Naive thymus-derived CD8-positive, alpha-beta T cell (primary cell): ENCODE measurements around the gene VKORC1L1. TPM values are rescaled to one million over a fixed set of nuclear protein-coding genes. Genes with fewer than 3 reads are reported as not detected.
"Not testable (repeated sequence)": the region's sequence is repeated elsewhere in the genome, so short reads cannot be mapped to it uniquely, and the experiment has no call there.

Source experiments
- ATAC-seq, 2 donors: fragments of 150-1000 bp; cut with Tn5 transposase in 1 of 2; sonication (Bioruptor Pico), chemical (Tn5 transposase) in 1 of 2; 1 replicate in 1 of 2; 2 replicates in 1 of 2; pipeline ENCODE4 v1.10.0; 2021; ENCODE audit warnings: mild to moderate bottlenecking in 2 of 2, moderate library complexity in 2 of 2
- POLR2A ChIA-PET: fragments of 350-600 bp; sonication (Branson Sonifier 250); formaldehyde crosslinking; loops from one replicate; lab custom pipeline; 2021; ENCODE audit warnings: antibody characterized with exemption; lab: Charles Lee
- DNase-seq, 10 donors: peaks; one replicate each; pipeline versions ENCODE4 v3.0.0 to v3.0.0-alpha.2; 2020 to 2022
- H3K27ac Mint-ChIP-seq, 10 donors: one replicate each; pipeline ENCODE4 v1.8.0; 2020 to 2022; ENCODE audit warnings: mild to moderate bottlenecking in 10 of 10, mixed read lengths in 10 of 10, moderate library complexity in 4 of 10, inconsistent platforms in 1 of 10
- H3K27me3 Mint-ChIP-seq, 5 donors: one replicate each; pipeline ENCODE4 v1.8.0; 2021 to 2022; ENCODE audit warnings: mixed read lengths in 5 of 5
- H3K36me3 Mint-ChIP-seq, 3 donors: one replicate each; pipeline ENCODE4 v1.8.0; 2020 to 2022; ENCODE audit warnings: mixed read lengths in 3 of 3, mild to moderate bottlenecking in 2 of 3, inconsistent platforms in 1 of 3
- H3K4me1 Mint-ChIP-seq, 4 donors: one replicate each; pipeline ENCODE4 v1.8.0; 2021 to 2022; ENCODE audit warnings: mixed read lengths in 4 of 4
- H3K4me3 Mint-ChIP-seq, 10 donors: one replicate each; pipeline ENCODE4 v1.8.0; 2020 to 2022; ENCODE audit warnings: mild to moderate bottlenecking in 10 of 10, mixed read lengths in 10 of 10, moderate library complexity in 6 of 10, inconsistent platforms in 1 of 10
- H3K9me3 Mint-ChIP-seq, 9 donors: one replicate each; pipeline ENCODE4 v1.8.0; 2020 to 2022; ENCODE audit warnings: mixed read lengths in 9 of 9, mild to moderate bottlenecking in 3 of 9, inconsistent platforms in 1 of 9, moderate library complexity in 1 of 9
- polyA plus RNA-seq, 3 donors: library from polyadenylated mRNA; unstranded; fragments of 300-500 nt; fragmentation: Illumina TruSeq; gene quantifications; one replicate each; pipeline ENCODE4 v1.2.3, GENCODE V29; 2021
- total RNA-seq, 8 experiments: library from RNA in 2 of 8; stranded (reverse) in 2 of 8; gene quantifications; one replicate each; pipeline ENCODE4 v1.2.3 and lab custom pipeline; 2021 to 2026

The VKORC1L1 gene
- total and polyA plus RNA-seq, 5 experiments from 2014 or later, result 2.0 to 9.8 (median 3.1) TPM

DNA sequence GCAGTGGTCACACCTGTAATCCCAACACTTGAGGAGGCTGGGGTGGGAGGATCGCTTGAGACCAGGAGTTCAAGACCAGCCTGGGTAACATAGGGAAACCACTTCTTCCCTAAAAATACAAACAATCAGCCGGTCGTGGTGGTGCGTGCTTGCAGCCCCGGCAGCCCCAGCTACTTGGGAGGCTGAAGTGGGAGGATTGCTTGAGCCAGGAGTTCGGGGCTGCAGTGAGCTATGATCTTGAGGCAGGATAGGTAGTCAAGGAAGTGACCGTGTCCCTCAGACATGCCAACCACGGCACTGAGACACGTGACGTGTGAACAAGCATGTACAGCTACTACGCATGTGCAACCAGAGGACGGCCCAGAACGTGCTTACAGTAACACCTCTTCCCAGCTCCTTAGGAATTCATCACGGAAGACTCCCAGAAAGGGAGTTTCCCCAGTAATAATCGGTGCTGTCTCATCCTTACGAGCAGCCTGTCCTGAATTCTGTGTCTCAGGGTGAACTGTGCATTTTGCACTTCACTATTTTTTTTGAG is 103.9 kb downstream of the VKORC1L1 start:
- Mint-ChIP-seq H3K4me1 (peaks cover 0 to 20% (median 13%) of the 10 kb centered on the region in 4 donors), H3K27ac (no peak overlapping the region), H3K9me3 (no peaks in the 10 kb centered on the region), H3K27me3 (no peaks in the 10 kb centered on the region), H3K36me3 (peaks cover 0 to 45% (median 4%) of the 10 kb centered on the region in 3 donors), H3K4me3 (no peak overlapping the region)
- POLR2A ChIA-PET, result no interaction called here
- no peak for DNase-seq
- no peak for ATAC-seq

DNA sequence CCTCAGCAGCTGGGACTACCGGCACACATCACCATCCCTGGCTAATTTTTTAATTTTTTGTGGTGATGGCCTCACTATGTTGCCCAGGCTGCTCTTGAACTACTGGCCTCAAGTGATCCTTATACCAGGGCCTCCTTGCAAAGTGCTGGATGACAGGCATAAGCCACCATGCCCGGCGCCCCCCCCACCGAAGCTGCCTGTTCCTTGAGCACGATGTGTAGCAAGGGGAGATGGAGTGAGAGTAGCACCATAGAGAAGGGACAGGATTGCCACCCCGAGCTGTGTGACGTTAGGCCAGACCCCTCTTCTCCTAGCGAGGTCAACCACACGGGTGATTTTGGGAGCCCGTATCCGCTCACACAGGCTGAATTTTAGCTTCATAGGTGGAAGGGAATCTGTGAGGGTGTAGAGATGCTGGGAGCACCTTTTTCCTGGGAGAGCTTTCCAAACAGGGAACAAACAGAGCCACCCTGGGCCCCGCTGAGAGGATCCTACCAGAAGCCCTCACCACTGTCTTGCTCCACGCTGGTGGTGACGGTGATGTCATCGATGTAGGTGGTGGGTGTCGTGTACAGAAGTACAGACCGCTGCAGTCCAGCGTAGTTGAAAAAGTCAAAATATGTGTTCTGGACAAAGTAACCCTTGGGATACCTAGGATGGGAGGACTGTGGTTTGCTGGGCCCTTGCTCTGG is 106.2 kb downstream of the VKORC1L1 start:
- H3K4me3 Mint-ChIP-seq, result peak overlapping the region in 6 of 10 donors; percentile 14 to 62 (median 28)
- H3K9me3 Mint-ChIP-seq, result no peaks in the 10 kb centered on the region
- no peaks in the 10 kb centered on the region for H3K27me3 Mint-ChIP-seq
- H3K36me3 Mint-ChIP-seq, result peaks cover 0 to 22% (median 0%) of the 10 kb centered on the region in 3 donors
- POLR2A ChIA-PET, result no interaction called here
- ATAC-seq (no peak), DNase-seq (no peak)
- H3K4me1 Mint-ChIP-seq, result peaks cover 0 to 22% (median 14%) of the 10 kb centered on the region in 4 donors
- peak overlapping the region in 8 of 10 donors; percentile 18 to 77 (median 50) for H3K27ac Mint-ChIP-seq

GRCh38 chr7:65979583-65980477 is 107.0 kb downstream of the VKORC1L1 start:
- POLR2A ChIA-PET, result interaction anchor here (0.6 kb wide), 1 partner anchor 1265 kb away, joined by 4 read pairs; no protein-coding TSS in a partner anchor
- DNase-seq, result no peak
- ATAC-seq, result no peak
- H3K27ac Mint-ChIP-seq, result peak overlapping the region in 9 of 10 donors; percentile 28 to 90 (median 80)
- H3K9me3 Mint-ChIP-seq, result no peaks in the 10 kb centered on the region
- H3K4me3 Mint-ChIP-seq, result peak overlapping the region in 9 of 10 donors; percentile 74 to 91 (median 84)
- H3K36me3 Mint-ChIP-seq, result peaks cover 0 to 19% (median 0%) of the 10 kb centered on the region in 3 donors
- no peaks in the 10 kb centered on the region for H3K27me3 Mint-ChIP-seq
- peaks cover 0 to 22% (median 14%) of the 10 kb centered on the region in 4 donors for H3K4me1 Mint-ChIP-seq

DNA sequence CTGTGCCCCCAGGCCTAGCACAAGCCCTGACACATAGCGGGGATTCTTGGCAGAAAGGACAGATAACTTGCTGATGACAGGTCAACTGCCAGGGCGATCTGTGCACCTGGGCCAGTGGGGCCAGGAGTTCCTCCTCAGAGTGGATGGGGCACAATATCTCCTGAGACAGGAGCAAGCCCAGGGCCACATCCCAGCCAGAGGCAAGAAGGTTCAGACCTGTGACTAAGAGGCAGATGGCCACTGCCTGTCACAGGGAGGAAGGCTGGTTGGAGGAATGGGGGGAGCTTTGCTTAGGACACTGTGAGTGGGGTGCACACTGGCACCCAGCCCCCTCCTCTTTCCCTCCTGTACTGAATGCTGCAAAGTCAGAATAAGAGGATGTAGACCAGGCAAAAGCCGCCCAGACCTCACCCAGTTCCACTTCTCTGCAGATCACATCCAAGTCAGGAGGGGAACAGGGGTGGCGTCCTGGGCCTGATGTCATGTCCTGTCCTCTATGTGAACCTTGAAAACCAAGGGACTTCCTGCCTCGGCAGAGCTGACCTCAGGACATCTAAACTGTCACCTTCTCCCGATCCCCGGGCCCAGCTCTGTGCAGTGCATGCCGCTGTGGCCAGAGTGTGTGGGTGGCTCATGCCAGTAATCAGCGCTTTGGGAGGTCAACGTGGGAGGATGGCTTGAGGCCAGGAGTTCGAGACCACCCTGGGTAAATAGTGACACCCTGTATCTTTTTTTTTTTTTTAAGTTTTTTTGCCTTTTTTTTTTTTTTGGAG is 107.8 kb downstream of the VKORC1L1 start:
- peak in 1 of 2 donors; percentile 80 for ATAC-seq
- peak in 8 of 10 donors; percentile 14 to 58 (median 40) for DNase-seq
- Mint-ChIP-seq H3K4me1 (peaks cover 0 to 22% (median 14%) of the 10 kb centered on the region in 4 donors), H3K27me3 (no peaks in the 10 kb centered on the region), H3K4me3 (peak overlapping the region; percentile 74 to 91 (median 84)), H3K9me3 (no peaks in the 10 kb centered on the region), H3K27ac (peak overlapping the region; percentile 63 to 92 (median 88)), H3K36me3 (peaks cover 0 to 16% (median 0%) of the 10 kb centered on the region in 3 donors)
- POLR2A ChIA-PET, result interaction anchor here (0.6 to 0.7 kb wide), 2 partner anchors 227 to 1264 kb away, joined by 3 to 4 read pairs; no protein-coding TSS in a partner anchor

DNA sequence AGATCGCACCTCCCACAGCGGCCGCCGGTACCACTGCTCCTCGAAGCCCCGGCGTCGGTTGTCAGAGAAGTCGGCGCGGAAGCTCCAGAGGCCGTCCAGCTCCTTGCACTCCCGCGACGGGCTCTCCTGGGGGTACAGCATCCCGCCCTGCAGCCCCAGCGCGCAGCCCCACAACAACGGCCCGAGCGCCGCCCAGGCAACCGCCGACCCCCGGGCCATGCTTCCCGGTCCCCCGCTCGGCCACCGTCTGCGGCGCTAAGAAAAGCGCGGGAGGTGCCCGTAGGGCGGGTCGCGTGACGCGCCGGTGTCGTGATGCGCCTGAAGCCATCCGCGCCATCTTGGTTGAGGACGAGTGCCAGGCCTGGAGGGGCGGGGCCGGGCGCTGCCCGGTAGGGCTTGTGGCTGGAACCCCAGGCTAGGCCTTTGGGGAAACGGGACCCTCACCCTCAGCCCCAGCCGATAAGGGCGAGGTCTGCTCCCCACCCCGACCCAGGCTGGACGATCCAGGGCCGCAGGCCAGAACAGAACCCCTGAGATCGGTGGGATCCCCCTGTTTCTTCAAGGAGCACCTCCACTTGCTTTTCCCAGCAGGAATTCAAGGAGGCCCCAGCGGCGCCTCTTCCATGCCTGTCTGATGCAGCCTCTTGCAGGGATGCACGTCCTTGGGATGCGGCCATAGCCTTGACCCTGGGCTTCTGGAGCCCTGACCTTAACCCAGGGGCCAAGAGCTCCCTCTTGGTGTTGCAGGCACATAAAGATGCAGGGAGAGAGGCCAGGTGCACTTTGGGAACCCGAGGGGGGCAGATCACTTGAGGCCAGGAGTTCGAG is 109.3 kb downstream of the VKORC1L1 start, which contains the start of gene GUSB:
TSS of gene GUSB (minus strand) at position 249 of the 828 bp plus-strand sequence. CDS start at position 219, 30 bp downstream.
- Mint-ChIP-seq H3K4me1 (peaks cover 0 to 22% (median 14%) of the 10 kb centered on the region in 4 donors), H3K27ac (peak within 1 kb of the TSS; percentile 63 to 92 (median 88)), H3K36me3 (peaks cover 0 to 7% (median 0%) of the 10 kb centered on the region in 3 donors), H3K9me3 (no peaks in the 10 kb centered on the region), H3K4me3 (peak within 1 kb of the TSS; percentile 74 to 91 (median 84)), H3K27me3 (no peaks in the 10 kb centered on the region)
- POLR2A ChIA-PET, result interaction anchor here (0.7 to 1.2 kb wide), 2 partner anchors 18 to 212 kb away, joined by 3 read pairs; no protein-coding TSS in a partner anchor
- ATAC-seq (peak; percentile 85 to 94), DNase-seq (peak; percentile 77 to 92 (median 87))

GRCh38 chr7:65983965-65984658 is 111.2 kb downstream of the VKORC1L1 start:
- POLR2A ChIA-PET, result no interaction called here
- H3K27me3 Mint-ChIP-seq, result no peaks in the 10 kb centered on the region
- peaks cover 0 to under 1% (median 0%) of the 10 kb centered on the region in 3 donors for H3K36me3 Mint-ChIP-seq
- H3K4me3 Mint-ChIP-seq, result no peak overlapping the region
- H3K9me3 Mint-ChIP-seq, result no peaks in the 10 kb centered on the region
- DNase-seq (no peak), ATAC-seq (no peak)
- peak overlapping the region in 1 of 10 donors; percentile 81 for H3K27ac Mint-ChIP-seq
- H3K4me1 Mint-ChIP-seq, result peaks cover 0 to 18% (median 14%) of the 10 kb centered on the region in 4 donors

DNA sequence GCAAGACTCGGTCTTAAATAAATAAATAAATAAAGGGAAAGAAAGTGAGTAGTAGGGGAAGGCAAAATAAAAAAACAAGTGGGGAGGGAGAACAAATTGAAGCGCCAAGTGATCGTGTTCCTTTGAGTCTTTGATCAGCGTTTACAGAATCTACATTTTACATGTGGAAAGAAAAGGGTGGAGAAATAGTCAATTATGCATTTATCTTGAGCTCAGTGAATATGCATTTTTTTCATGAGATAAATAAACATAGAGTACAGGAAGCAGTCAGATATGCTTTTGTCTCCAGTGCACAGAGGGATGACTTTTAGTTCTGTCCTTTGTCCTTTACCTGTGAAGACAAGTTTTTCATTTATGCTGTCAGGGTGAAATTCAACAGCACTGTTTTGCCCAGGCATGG is 115.2 kb downstream of the VKORC1L1 start:
- Mint-ChIP-seq H3K4me3 (no peak overlapping the region), H3K27ac (no peak overlapping the region), H3K36me3 (no peaks in the 10 kb centered on the region), H3K9me3 (no peaks in the 10 kb centered on the region), H3K4me1 (no peaks in the 10 kb centered on the region), H3K27me3 (peaks cover 0 to 4% (median 0%) of the 10 kb centered on the region in 5 donors)
- no peak for ATAC-seq
- no peak for DNase-seq
- POLR2A ChIA-PET, result no interaction called here

DNA sequence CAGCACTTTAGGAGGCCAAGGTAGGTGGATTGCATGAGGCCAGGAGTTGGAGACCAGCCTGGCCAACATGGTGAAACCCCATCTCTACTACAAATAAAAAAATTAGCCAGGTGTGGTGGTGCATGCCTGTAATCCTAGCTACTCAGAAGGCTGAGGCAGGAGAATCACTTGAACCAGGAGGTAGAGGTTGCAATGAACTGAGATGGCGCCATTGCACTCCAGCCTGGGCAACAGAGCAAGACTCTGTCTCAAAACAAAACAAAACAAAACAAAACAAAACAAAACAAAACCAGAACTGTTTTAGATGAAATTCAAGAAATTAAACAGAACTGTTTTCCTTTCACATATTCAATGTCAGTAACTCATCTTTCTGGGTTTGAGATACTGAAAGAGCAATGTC is 115.6 kb downstream of the VKORC1L1 start:
- H3K27me3 Mint-ChIP-seq, ATAC-seq, H3K27ac Mint-ChIP-seq, H3K4me3 Mint-ChIP-seq, H3K9me3 Mint-ChIP-seq, H3K36me3 Mint-ChIP-seq, DNase-seq, POLR2A ChIA-PET, H3K4me1 Mint-ChIP-seq: not testable (repeated sequence)

DNA sequence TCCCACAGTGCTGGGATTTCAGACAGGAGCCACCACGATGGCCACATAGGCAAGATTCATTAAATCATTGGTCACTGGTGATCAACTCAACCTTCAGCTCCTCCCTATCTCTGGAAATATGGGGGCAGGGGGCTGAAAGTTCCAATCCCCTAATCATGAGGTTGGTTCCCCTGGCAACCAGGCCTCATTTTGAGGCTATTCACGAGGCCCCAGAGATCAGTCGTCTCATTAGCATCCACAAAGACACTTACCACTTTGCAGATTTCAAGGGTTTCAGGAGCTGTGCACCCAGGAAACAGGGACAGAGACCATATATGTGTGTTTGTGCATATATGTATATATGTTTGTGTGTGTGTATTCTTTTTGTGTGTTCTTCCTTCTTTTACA is 116.8 kb downstream of the VKORC1L1 start:
- Mint-ChIP-seq H3K4me3 (no peak overlapping the region), H3K36me3 (no peaks in the 10 kb centered on the region)
- POLR2A ChIA-PET, result no interaction called here

DNA sequence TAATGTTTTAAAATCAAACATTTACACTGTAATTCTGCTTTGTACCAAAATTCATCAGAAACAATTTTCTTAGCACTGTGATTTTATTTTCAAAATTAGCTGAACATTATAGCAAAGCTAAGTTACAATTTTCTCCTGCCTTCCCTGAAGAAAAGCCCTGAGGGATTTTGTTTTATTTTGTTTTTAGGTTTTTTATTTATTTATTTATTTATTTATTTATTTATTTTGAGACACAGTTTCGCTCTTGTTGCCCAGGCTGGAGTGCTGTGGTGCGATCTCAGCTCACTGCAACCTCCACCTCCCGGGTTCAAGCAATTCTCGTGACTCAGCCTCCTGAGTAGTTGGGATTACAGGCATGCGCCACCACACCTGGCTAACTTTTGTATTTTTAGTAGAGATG is 119.0 kb downstream of the VKORC1L1 start:
- ATAC-seq, H3K9me3 Mint-ChIP-seq, POLR2A ChIA-PET, H3K36me3 Mint-ChIP-seq, H3K27ac Mint-ChIP-seq, H3K4me1 Mint-ChIP-seq, H3K4me3 Mint-ChIP-seq, DNase-seq, H3K27me3 Mint-ChIP-seq: not testable (repeated sequence)

More for the DNA sequence above, 116.8 kb downstream of the VKORC1L1 start:
- no peak overlapping the region for H3K27ac Mint-ChIP-seq
- H3K27me3 Mint-ChIP-seq, result peaks cover 0 to 4% (median 0%) of the 10 kb centered on the region in 5 donors
- H3K9me3 Mint-ChIP-seq, result no peaks in the 10 kb centered on the region
- ATAC-seq, result no peak
- DNase-seq, result no peak
- H3K4me1 Mint-ChIP-seq, result no peaks in the 10 kb centered on the region

DNA sequence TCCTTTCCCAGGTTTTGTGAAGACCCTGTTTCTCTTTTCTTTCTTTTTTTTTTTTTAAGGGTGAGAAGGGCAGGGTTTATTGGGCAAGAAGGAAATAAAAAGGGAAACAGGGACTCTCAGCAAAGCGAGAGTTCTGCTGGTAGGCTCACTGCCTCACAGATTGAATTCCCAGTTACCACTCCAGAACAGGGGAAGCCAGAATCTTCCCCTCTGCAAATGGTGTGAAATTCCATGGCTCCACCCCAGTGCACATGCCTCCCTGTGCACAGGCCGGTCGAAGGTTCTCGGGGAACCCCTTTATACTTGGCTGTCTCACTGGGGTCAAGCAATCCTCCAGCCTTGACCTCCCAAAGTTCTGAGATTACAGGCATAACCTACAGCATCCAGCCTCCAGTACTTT is 119.7 kb downstream of the VKORC1L1 start:
- Mint-ChIP-seq H3K36me3 (no peaks in the 10 kb centered on the region), H3K4me3 (no peak overlapping the region), H3K27ac (no peak overlapping the region), H3K4me1 (no peaks in the 10 kb centered on the region), H3K27me3 (peaks cover 0 to 4% (median 0%) of the 10 kb centered on the region in 5 donors), H3K9me3 (no peaks in the 10 kb centered on the region)
- no peak for DNase-seq
- POLR2A ChIA-PET, result no interaction called here
- no peak for ATAC-seq
